ENCODE results near the gene TRPV4. TPM values are rescaled to one million over a fixed set of nuclear protein-coding genes. Genes with fewer than 3 reads are reported as not detected.

The TRPV4 gene
- total and polyA plus RNA-seq, 9 of the 15 experiments (the other 6 are each of a cell fraction or from before 2014, with no cell fraction given) = 0.13 TPM; not detected in 8

GRCh38 chr12:109860977-109861376 is 27.8 kb upstream of the TRPV4 start:
- CTCF ChIA-PET (ENCODE audit: low intra/inter-chr PET ratio) = no interaction called here
- peaks cover 0 to under 1% of the 10 kb centered on the region in 2 experiments; a peak in 2 of 5 replicates for H3K4me1 ChIP-seq (replicated peaks in 1 of 2; ENCODE audit: control insufficient read depth in 2 of 2, insufficient read depth in 2 of 2, low read length in 2 of 2)
- BruUV-seq (replicated peaks) = no TSS peak

GRCh38 chr12:109858764-109859163 is 25.6 kb upstream of the TRPV4 start:
- TF ChIP-seq TAF7 (tag; IDR thresholded peaks at IDR 0.05) = no peak
- TF ChIP-seq TCFL5 (CRISPR knock-in tag; conservative IDR thresholded peaks at IDR 0.05) = no peak
- no peak for TF ChIP-seq POLR2AphosphoS2 (IDR thresholded peaks at IDR 0.05; ENCODE audit: low read length)
- TF ChIP-seq ZNF316 (IDR thresholded peaks at IDR 0.05) = no peak
- no peak for TF ChIP-seq TGIF2 (CRISPR knock-in tag; IDR thresholded peaks at IDR 0.05)
- TF ChIP-seq MTF1 (CRISPR knock-in tag; IDR thresholded peaks at IDR 0.05; ENCODE audit: borderline replicate concordance) = no peak
- TF ChIP-seq TEAD1 (CRISPR knock-in tag; IDR thresholded peaks at IDR 0.05) = no peak
- peak; percentile 32; the same call in 1 of the 2 replicates for TF ChIP-seq PKNOX1 (IDR thresholded peaks at IDR 0.05)
- no TSS peak for BruUV-seq (replicated peaks)

More at GRCh38 chr12:109860977-109861376, 27.8 kb upstream of the TRPV4 start:
- no peaks in the 10 kb centered on the region for H3K9me1 ChIP-seq (ENCODE audit: control insufficient read depth, insufficient read depth, low read length)
- TF ChIP-seq ZNF24 (IDR thresholded peaks at IDR 0.05) (no peak), MTF1 (CRISPR knock-in tag; IDR thresholded peaks at IDR 0.05; ENCODE audit: borderline replicate concordance) (no peak), ZNF354B (CRISPR knock-in tag; IDR thresholded peaks at IDR 0.05) (no peak)
- no peak overlapping the region for H3K27ac ChIP-seq (ENCODE audit: extremely low read depth, low read depth, low read length)
- no peak overlapping the region for H3K4me3 ChIP-seq
- H3K36me3 ChIP-seq (ENCODE audit: control insufficient read depth, insufficient read depth, low read length) = no peaks in the 10 kb centered on the region
- no peaks in the 10 kb centered on the region for H3K79me2 ChIP-seq (ENCODE audit: control insufficient read depth, insufficient read depth, low read length)
- no peak for ATAC-seq
- no peak overlapping the region for H3K4me2 ChIP-seq (ENCODE audit: insufficient read depth, low read length)
- in situ Hi-C loops (cut with MboI) (no loop called here), intact Hi-C loops (cut with micrococcal nuclease) (no loop called here)
- DNase-seq (ENCODE audit: extremely low read depth in 1 of 4, low spot score in 3 of 4) = no peak
- no peak overlapping the region for H2AFZ ChIP-seq (ENCODE audit: low read depth, low read length)
- H4K20me1 ChIP-seq (replicated peaks; ENCODE audit: control insufficient read depth, insufficient read depth, low read length) = no peaks in the 10 kb centered on the region
- FAIRE-seq = no peak
- POLR2A ChIA-PET = interaction anchor here (0.9 to 1.8 kb wide), 2 partner anchors 12 to 67 kb away, joined by 3 to 8 read pairs; no protein-coding TSS in a partner anchor
- H3K27me3 ChIP-seq (ENCODE audit: control insufficient read depth in 2 of 2, insufficient read depth in 2 of 2, low read length in 2 of 2) = peaks cover 0 to 14% of the 10 kb centered on the region in 2 experiments; a peak in 2 of 5 replicates
- no peaks in the 10 kb centered on the region for H3K9me3 ChIP-seq (replicated peaks; ENCODE audit: control insufficient read depth, insufficient read depth, low read depth, low read length)
- no peak overlapping the region for H3K9ac ChIP-seq (ENCODE audit: insufficient read depth in 1 of 2, low read depth in 2 of 2, low read length in 2 of 2)
- 33% methylated on average over 5 of the region's 5 CpGs for WGBS (ENCODE audit: insufficient coverage, low coverage, missing lambda C conversion rate)

More at GRCh38 chr12:109858764-109859163, 25.6 kb upstream of the TRPV4 start:
- Histone ChIP-seq H3K4me2 (ENCODE audit: insufficient read depth, low read length) (no peak overlapping the region), H3K9me1 (ENCODE audit: control insufficient read depth, insufficient read depth, low read length) (no peaks in the 10 kb centered on the region), H3K36me3 (ENCODE audit: control insufficient read depth, insufficient read depth, low read length) (no peaks in the 10 kb centered on the region), H3K79me2 (ENCODE audit: control insufficient read depth, insufficient read depth, low read length) (no peaks in the 10 kb centered on the region), H4K20me1 (replicated peaks; ENCODE audit: control insufficient read depth, insufficient read depth, low read length) (no peaks in the 10 kb centered on the region), H3K27me3 (ENCODE audit: control insufficient read depth in 2 of 2, insufficient read depth in 2 of 2, low read length in 2 of 2) (peaks cover 0 to 14% of the 10 kb centered on the region in 2 experiments; a peak in 2 of 5 replicates), H3K27ac (ENCODE audit: extremely low read depth, low read depth, low read length) (no peak overlapping the region), H3K4me3 (no peak overlapping the region), H2AFZ (ENCODE audit: low read depth, low read length) (no peak overlapping the region), H3K9ac (ENCODE audit: insufficient read depth in 1 of 2, low read depth in 2 of 2, low read length in 2 of 2) (no peak overlapping the region), H3K9me3 (replicated peaks; ENCODE audit: control insufficient read depth, insufficient read depth, low read depth, low read length) (no peaks in the 10 kb centered on the region), H3K4me1 (replicated peaks in 1 of 2; ENCODE audit: control insufficient read depth in 2 of 2, insufficient read depth in 2 of 2, low read length in 2 of 2) (peaks cover 0 to 8% of the 10 kb centered on the region in 2 experiments; a peak in 2 of 5 replicates)
- DNase-seq (ENCODE audit: extremely low read depth in 1 of 4, low spot score in 3 of 4) = no peak
- no peak for FAIRE-seq
- 8% methylated on average over 4 of the region's 5 CpGs for WGBS (ENCODE audit: insufficient coverage, low coverage, missing lambda C conversion rate)
- in situ Hi-C loops (cut with MboI) (no loop called here), intact Hi-C loops (cut with micrococcal nuclease) (loop anchor here (5.0 kb wide), 1 partner anchor 364 kb away; no protein-coding TSS in a partner anchor)
- ATAC-seq = no peak
- CTCF ChIA-PET (ENCODE audit: low intra/inter-chr PET ratio) = interaction anchor here (0.9 kb wide), 1 partner anchor 22 kb away, joined by 5 read pairs; no protein-coding TSS in a partner anchor
- POLR2A ChIA-PET = interaction anchor here (1.1 to 1.3 kb wide), 2 partner anchors 9 to 14 kb away, joined by 3 read pairs; no protein-coding TSS in a partner anchor
